K562 (cell line): Measurements from ENCODE around the gene SRRM5. TPM values are rescaled to one million over a fixed set of nuclear protein-coding genes. Genes with fewer than 3 reads are reported as not detected.

Experiments used
- BACH1 ChIP-seq: fragments of 200-800 bp; sonication (Bioruptor generic); IDR thresholded peaks from 2 replicates; pipeline ENCODE4 v1.6.1; 2016; ENCODE audit warnings: missing genetic modification characterization, missing compliant biosample characterization
- PML ChIP-seq: IDR thresholded peaks from 2 replicates; pipeline ENCODE4 v1.6.1; 2012; ENCODE audit warnings: low read length, inconsistent platforms
- POLR2B ChIP-seq: fragments of 450-650 bp; IDR thresholded peaks from 2 replicates; pipeline ENCODE4 v1.6.1; 2018; ENCODE audit warnings: low read depth; ENCODE audit not compliant: partially characterized antibody
- POLR3A ChIP-seq: IDR thresholded peaks from 2 replicates; pipeline ENCODE4 v1.6.1; 2011; ENCODE audit warnings: borderline replicate concordance, mild to moderate bottlenecking, moderate library complexity; ENCODE audit not compliant: insufficient read length, insufficient read depth; ENCODE audit errors: extremely low read depth
- RBM15 ChIP-seq: fragments of 200-400 bp; formaldehyde crosslinking; IDR thresholded peaks from 2 replicates; pipeline ENCODE4 v1.6.1; 2018; ENCODE audit warnings: mild to moderate bottlenecking, low read length, moderate library complexity; ENCODE audit not compliant: insufficient read depth
- SP1 ChIP-seq: sonication (generic); formaldehyde crosslinking; IDR thresholded peaks from 2 replicates; pipeline ENCODE4 v1.8.1; 2022; ENCODE audit warnings: mild to moderate bottlenecking, missing genetic modification reagents
- TBP ChIP-seq: optimal IDR thresholded peaks from 2 replicates; pipeline ENCODE3; 2011; ENCODE audit warnings: low read depth, low read length, improper control_type of control experiment
- YY1 ChIP-seq, 3 experiments: IDR thresholded peaks; 2 replicates each; pipeline ENCODE4 v1.6.1; 2011; ENCODE audit warnings: low read length in 2 of 3, mild to moderate bottlenecking in 2 of 3, moderate library complexity in 2 of 3, borderline replicate concordance in 1 of 3, control low read depth in 1 of 3, low read depth in 1 of 3; ENCODE audit not compliant: insufficient read depth in 3 of 3, insufficient replicate concordance in 2 of 3, control insufficient read depth in 1 of 3, insufficient read length in 1 of 3; ENCODE audit errors: extremely low read depth in 1 of 3
- polyA plus RNA-seq, 8 experiments: library from polyadenylated mRNA; depleted of rRNA in 4 of 8; stranded (reverse) in 5 of 8; unstranded in 3 of 8; fragments of >200 nt; fragmentation: Nextera tagmentation in 2 of 8; fragmentation: Illumina TruSeq in 1 of 8; extraction: Ambion mirVana in 2 of 8; extraction: Trizol in 1 of 8; gene quantifications; 2 replicates each; pipeline versions ENCODE4 v1.2.1 to v1.2.3, GENCODE V29; 2011 to 2014; ENCODE audit warnings: inconsistent platforms in 1 of 8, missing spikeins in 1 of 8
- total RNA-seq, 7 experiments: library from RNA; depleted of rRNA in 6 of 7; stranded (reverse); fragments of >200 nt in 6 of 7; fragmentation: Illumina TruSeq in 2 of 7; extraction: Trizol in 2 of 7; gene quantifications; 2 replicates each; pipeline versions ENCODE4 v1.2.1 to v1.2.3, GENCODE V29; 2011 to 2021; ENCODE audit warnings: low replicate concordance in 1 of 7
- TF ChIP-seq, protein P1 (sequence below): sonication (generic); formaldehyde crosslinking; IDR thresholded peaks from 2 replicates; pipeline ENCODE4 v1.8.0; 2022; ENCODE audit warnings: mild to moderate bottlenecking, missing genetic modification reagents
- TF ChIP-seq, protein P2 (sequence below): fragments of 250-450 bp; sonication (Bioruptor Pico); IDR thresholded peaks from 2 replicates; pipeline ENCODE4 v1.4.0; 2020; ENCODE audit warnings: mild to moderate bottlenecking, moderate library complexity
- TF ChIP-seq, protein P3 (sequence below), 2 experiments: fragments of 450-650 bp in 1 of 2; sonication (generic) in 1 of 2; formaldehyde crosslinking; conservative IDR thresholded peaks; 2 replicates each; pipeline versions ENCODE4 v1.4.0 to v1.8.1; 2020 to 2022; ENCODE audit warnings: mild to moderate bottlenecking in 1 of 2, missing genetic modification reagents in 1 of 2

Gene SRRM5
- total and polyA plus RNA-seq, 9 of the 15 experiments (the other 6 are each of a cell fraction or from before 2014, with no cell fraction given) = 0.09 to 0.45 (median 0.18) TPM; not detected in 2

DNA sequence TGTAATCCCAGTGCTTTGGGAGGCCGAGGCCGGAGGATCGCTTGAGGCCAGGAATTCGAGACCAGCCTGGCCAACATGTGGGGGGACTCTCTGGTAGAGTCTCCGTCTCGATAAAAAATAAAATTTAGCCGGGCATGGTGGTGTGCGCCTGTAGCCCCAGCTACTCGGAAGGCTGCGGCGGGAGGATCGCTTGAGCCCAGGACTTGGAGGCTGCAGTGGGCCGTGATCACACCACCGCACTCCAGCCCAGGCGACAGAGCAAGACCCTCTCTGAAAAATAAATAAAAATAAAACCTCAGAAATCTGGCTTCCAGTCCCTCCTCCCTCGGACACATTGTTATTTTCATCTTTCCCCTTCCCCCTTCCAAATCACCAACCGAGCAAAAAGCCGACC lies 16.3 kb upstream of the SRRM5 start (continued):
- TF ChIP-seq, protein P1, sequence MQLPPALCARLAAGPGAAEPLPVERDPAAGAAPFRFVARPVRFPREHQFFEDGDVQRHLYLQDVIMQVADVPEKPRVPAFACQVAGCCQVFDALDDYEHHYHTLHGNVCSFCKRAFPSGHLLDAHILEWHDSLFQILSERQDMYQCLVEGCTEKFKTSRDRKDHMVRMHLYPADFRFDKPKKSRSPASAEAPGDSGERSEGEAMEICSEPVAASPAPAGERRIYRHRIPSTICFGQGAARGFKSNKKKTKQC (CRISPR knock-in tag) = 0 out of 2 replicates have a peak, but pooled peaks have one; percentile 48
- TF ChIP-seq SP1 (CRISPR knock-in tag) (no peak), POLR3A (no peak), TBP (no peak), PML (no peak), BACH1 (no peak), YY1 (IDR thresholded peaks at IDR 0.05; ENCODE audit: borderline replicate concordance in 1 of 3, control insufficient read depth in 1 of 3, extremely low read depth in 1 of 3, insufficient read depth in 3 of 3, insufficient read length in 1 of 3, insufficient replicate concordance in 2 of 3, low read depth in 1 of 3, low read length in 2 of 3) (no peak), POLR2B (no peak), RBM15 (no peak)
- TF ChIP-seq, protein P2, sequence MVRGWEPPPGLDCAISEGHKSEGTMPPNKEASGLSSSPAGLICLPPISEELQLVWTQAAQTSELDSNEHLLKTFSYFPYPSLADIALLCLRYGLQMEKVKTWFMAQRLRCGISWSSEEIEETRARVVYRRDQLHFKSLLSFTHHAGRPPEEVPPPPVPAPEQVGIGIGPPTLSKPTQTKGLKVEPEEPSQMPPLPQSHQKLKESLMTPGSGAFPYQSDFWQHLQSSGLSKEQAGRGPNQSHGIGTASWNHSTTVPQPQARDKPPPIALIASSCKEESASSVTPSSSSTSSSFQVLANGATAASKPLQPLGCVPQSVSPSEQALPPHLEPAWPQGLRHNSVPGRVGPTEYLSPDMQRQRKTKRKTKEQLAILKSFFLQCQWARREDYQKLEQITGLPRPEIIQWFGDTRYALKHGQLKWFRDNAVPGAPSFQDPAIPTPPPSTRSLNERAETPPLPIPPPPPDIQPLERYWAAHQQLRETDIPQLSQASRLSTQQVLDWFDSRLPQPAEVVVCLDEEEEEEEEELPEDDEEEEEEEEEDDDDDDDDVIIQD (CRISPR knock-in tag) = no peak
- TF ChIP-seq, protein P3, sequence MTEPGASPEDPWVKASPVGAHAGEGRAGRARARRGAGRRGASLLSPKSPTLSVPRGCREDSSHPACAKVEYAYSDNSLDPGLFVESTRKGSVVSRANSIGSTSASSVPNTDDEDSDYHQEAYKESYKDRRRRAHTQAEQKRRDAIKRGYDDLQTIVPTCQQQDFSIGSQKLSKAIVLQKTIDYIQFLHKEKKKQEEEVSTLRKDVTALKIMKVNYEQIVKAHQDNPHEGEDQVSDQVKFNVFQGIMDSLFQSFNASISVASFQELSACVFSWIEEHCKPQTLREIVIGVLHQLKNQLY (CRISPR knock-in tag; conservative IDR thresholded peaks at IDR 0.05) = no peak
